ENCODE data around the gene COPE. TPM values are rescaled to one million over a fixed set of nuclear protein-coding genes. Genes with fewer than 3 reads are reported as not detected.

COPE gene
- total and polyA plus RNA-seq, 2 donors (not counting 1 experiment from before 2014, with no cell fraction given), result 154 to 279 TPM

GRCh38 chr19:18849838-18850400, 69.3 kb downstream of the COPE start:
- Histone ChIP-seq H3K9ac (ENCODE audit: low read length) (no peak overlapping the region), H3K4me1 (ENCODE audit: control insufficient read depth in 2 of 2, insufficient read depth in 2 of 2, low read length in 2 of 2) (peaks cover 21 to 39% of the 10 kb centered on the region in 2 donors), H3K4me2 (replicated peaks; ENCODE audit: low read depth, low read length, poor library complexity, severe bottlenecking) (peak overlapping the region; percentile 38), H3K9me3 (ENCODE audit: control extremely low read depth in 1 of 3, control insufficient read depth in 2 of 3, insufficient read depth in 1 of 3, low read length in 2 of 3) (no peaks in the 10 kb centered on the region), H3K27me3 (replicated peaks in 1 of 4; ENCODE audit: control extremely low read depth in 1 of 4, control insufficient read depth in 3 of 4, insufficient read depth in 4 of 4, low read length in 3 of 4) (no peaks in the 10 kb centered on the region), H3K27ac (ENCODE audit: low read length in 2 of 2) (peak overlapping the region in 1 of 2 donors; percentile 19), H3K4me3 (ENCODE audit: control extremely low read depth in 1 of 5, extremely low read depth in 1 of 5, insufficient read depth in 1 of 5, low read depth in 2 of 5, low read length in 4 of 5) (no peak overlapping the region), H3K79me2 (ENCODE audit: control insufficient read depth, insufficient read depth, low read length) (peaks cover 70% of the 10 kb centered on the region), H3K36me3 (replicated peaks in 1 of 2; ENCODE audit: control extremely low read depth in 1 of 2, control insufficient read depth in 1 of 2, extremely low read depth in 1 of 2, insufficient read depth in 2 of 2, low read length in 1 of 2) (peaks cover 0 to 74% of the 10 kb centered on the region in 2 experiments), H4K20me1 (ENCODE audit: control insufficient read depth, insufficient read depth, low read length, poor library complexity, severe bottlenecking) (peaks cover 89% of the 10 kb centered on the region), H2AFZ (ENCODE audit: insufficient read depth, low read depth, low read length, poor library complexity, severe bottlenecking) (no peak overlapping the region)
- Mint-ChIP-seq H3K9me3 (ENCODE audit: insufficient read depth) (no peaks in the 10 kb centered on the region), H3K4me1 (peaks cover 50% of the 10 kb centered on the region), H3K27ac (peak overlapping the region; percentile 69), H3K27me3 (no peaks in the 10 kb centered on the region), H3K4me3 (peak overlapping the region; percentile 53)
- WGBS (ENCODE audit: insufficient coverage), result 76% methylated on average over 16 of the region's 16 CpGs
- ChIA-PET CTCF (interaction anchor here (1.2 to 1.3 kb wide), 2 partner anchors 256 to 330 kb away, joined by 3 to 5 read pairs; no protein-coding TSS in a partner anchor), POLR2A (interaction anchor here (0.8 kb wide), 1 partner anchor 237 kb away, joined by 3 read pairs; no protein-coding TSS in a partner anchor)
- ATAC-seq (ENCODE audit: low read depth) (no peak), DNase-seq (no peak)
- TF ChIP-seq EZH2 (IDR thresholded peaks at IDR 0.05; ENCODE audit: borderline replicate concordance, insufficient read depth, low read depth, low read length, poor library complexity, severe bottlenecking), result no peak
- TF ChIP-seq, protein P1, sequence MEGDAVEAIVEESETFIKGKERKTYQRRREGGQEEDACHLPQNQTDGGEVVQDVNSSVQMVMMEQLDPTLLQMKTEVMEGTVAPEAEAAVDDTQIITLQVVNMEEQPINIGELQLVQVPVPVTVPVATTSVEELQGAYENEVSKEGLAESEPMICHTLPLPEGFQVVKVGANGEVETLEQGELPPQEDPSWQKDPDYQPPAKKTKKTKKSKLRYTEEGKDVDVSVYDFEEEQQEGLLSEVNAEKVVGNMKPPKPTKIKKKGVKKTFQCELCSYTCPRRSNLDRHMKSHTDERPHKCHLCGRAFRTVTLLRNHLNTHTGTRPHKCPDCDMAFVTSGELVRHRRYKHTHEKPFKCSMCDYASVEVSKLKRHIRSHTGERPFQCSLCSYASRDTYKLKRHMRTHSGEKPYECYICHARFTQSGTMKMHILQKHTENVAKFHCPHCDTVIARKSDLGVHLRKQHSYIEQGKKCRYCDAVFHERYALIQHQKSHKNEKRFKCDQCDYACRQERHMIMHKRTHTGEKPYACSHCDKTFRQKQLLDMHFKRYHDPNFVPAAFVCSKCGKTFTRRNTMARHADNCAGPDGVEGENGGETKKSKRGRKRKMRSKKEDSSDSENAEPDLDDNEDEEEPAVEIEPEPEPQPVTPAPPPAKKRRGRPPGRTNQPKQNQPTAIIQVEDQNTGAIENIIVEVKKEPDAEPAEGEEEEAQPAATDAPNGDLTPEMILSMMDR (IDR thresholded peaks at IDR 0.05), result no peak
- intact Hi-C loops (cut with micrococcal nuclease), result loop anchor here (5.0 kb wide), 1 partner anchor 328 kb away; the partner anchor contains the start of gene ELL

Other genes with a start within 250 kb of the COPE start
- 30.1 and 31.9 TPM in 2 replicates for gene CRTC1, start 235.7 kb downstream of the COPE start, total RNA-seq
- 14.3 and 15.9 TPM in 2 replicates for gene CRTC1, start 235.7 kb downstream of the COPE start, polyA plus RNA-seq
- gene COMP, start 128.1 kb downstream of the COPE start, total RNA-seq, result 0.12 TPM in 1 of 2 replicates, not detected in the other
- gene COMP, start 128.1 kb downstream of the COPE start, polyA plus RNA-seq, result 0.48 TPM in 1 of 2 replicates, not detected in the other
- 95.1 and 98.6 TPM in 2 replicates for gene UPF1, start 87.4 kb downstream of the COPE start, total RNA-seq
- gene UPF1, start 87.4 kb downstream of the COPE start, polyA plus RNA-seq, result 51.9 and 75.1 TPM in 2 replicates
- not detected in 2 replicates for gene CERS1, start 23.2 kb downstream of the COPE start, total RNA-seq
- not detected in 2 replicates for gene CERS1, start 23.2 kb downstream of the COPE start, polyA plus RNA-seq
- gene DDX49, start 328 bp upstream of the COPE start, total RNA-seq, result 38.9 and 39.5 TPM in 2 replicates
- 43.7 and 47.5 TPM in 2 replicates for gene DDX49, start 328 bp upstream of the COPE start, polyA plus RNA-seq
- 4.7 and 5.9 TPM in 2 replicates for gene HOMER3, start 21.8 kb upstream of the COPE start, total RNA-seq
- 11.3 and 26.4 TPM in 2 replicates for gene HOMER3, start 21.8 kb upstream of the COPE start, polyA plus RNA-seq
- gene SUGP2, start 114.1 kb upstream of the COPE start, total RNA-seq, result 154 and 164 TPM in 2 replicates
- gene SUGP2, start 114.1 kb upstream of the COPE start, polyA plus RNA-seq, result 132 and 161 TPM in 2 replicates
- 15.2 TPM in 2 replicates for gene ARMC6, start 114.2 kb upstream of the COPE start, total RNA-seq
- 19.1 and 27.6 TPM in 2 replicates for gene ARMC6, start 114.2 kb upstream of the COPE start, polyA plus RNA-seq
- gene SLC25A42, start 144.6 kb upstream of the COPE start, total RNA-seq, result 36.5 and 38.8 TPM in 2 replicates
- gene SLC25A42, start 144.6 kb upstream of the COPE start, polyA plus RNA-seq, result 75.6 and 83.9 TPM in 2 replicates
- gene TMEM161A, start 219.1 kb upstream of the COPE start, total RNA-seq, result 23.2 and 23.6 TPM in 2 replicates
- 33.8 and 44.0 TPM in 2 replicates for gene TMEM161A, start 219.1 kb upstream of the COPE start, polyA plus RNA-seq

Data from B cell (primary cell).